Stomach (tissue), 9 donors: ENCODE data around the gene LSM7. TPM values are rescaled to one million over a fixed set of nuclear protein-coding genes. Genes with fewer than 3 reads are reported as not detected.

ENCODE experiments used
- DNase-seq, 2 donors: peaks; one replicate each; pipeline versions ENCODE4 v3.0.0 to v3.0.0-alpha.2; 2013 to 2019
- H3K27ac ChIP-seq, 5 donors: fragments of 200-600 bp in 4 of 5; sonication (generic) in 4 of 5; one replicate each; pipeline ENCODE4 v1.5.1; 2013 to 2019; ENCODE audit warnings: mild to moderate bottlenecking in 1 of 5, moderate library complexity in 1 of 5
- H3K27me3 ChIP-seq, 3 donors: fragments of 200-600 bp; sonication (generic); one replicate each; pipeline ENCODE4 v1.5.1; 2017 to 2019; ENCODE audit warnings: mixed run types in 1 of 3
- H3K36me3 ChIP-seq, 4 donors: fragments of 200-600 bp; sonication (generic); 1 replicate in 3 of 4; 2 replicates in 1 of 4; pipeline ENCODE4 v1.5.1; 2016 to 2019
- H3K4me1 ChIP-seq, 4 donors: fragments of 200-600 bp; sonication (generic); one replicate each; pipeline ENCODE4 v1.5.1; 2016 to 2019
- H3K4me3 ChIP-seq, 4 donors: fragments of 200-600 bp; sonication (generic) in 3 of 4; one replicate each; pipeline ENCODE4 v1.5.1; 2016 to 2019; ENCODE audit warnings: mild to moderate bottlenecking in 1 of 4
- H3K9me3 ChIP-seq, 4 donors: fragments of 200-600 bp; sonication (generic); one replicate each; pipeline ENCODE4 v1.5.1; 2016 to 2019
- EP300 ChIP-seq: sonication (generic); formaldehyde crosslinking; IDR thresholded peaks from one replicate; pipeline ENCODE4 v1.6.1; 2017; ENCODE audit warnings: antibody characterized with exemption
- POLR2A ChIP-seq, 4 donors: fragments of 450-650 bp; IDR thresholded peaks; one replicate each; pipeline ENCODE4 v1.6.1; 2016; ENCODE audit warnings: antibody characterized with exemption in 4 of 4, control low read depth in 2 of 4, mild to moderate bottlenecking in 1 of 4, moderate library complexity in 1 of 4
- POLR2AphosphoS5 ChIP-seq, 3 donors: sonication (generic); formaldehyde crosslinking; IDR thresholded peaks; one replicate each; pipeline ENCODE4 v1.6.1; 2016; ENCODE audit warnings: antibody characterized with exemption in 3 of 3
- WGBS, 5 donors: extraction: QIAGEN DNeasy Blood & Tissue Kit in 3 of 5; methylation state at CpG; one replicate each; pipeline versions ENCODE4 v1.1.5 to v1.1.7; 2013 to 2018; 5-methylcytosine and 5-hydroxymethylcytosine counted together
- intact Hi-C: fragments of 100-400 bp; cut with DNase I; formaldehyde crosslinking; loops from one replicate; pipeline ENCODE4 v1.15.1; 2023; ENCODE audit warnings: low total_unique reads
- polyA plus RNA-seq, 3 donors: library from polyadenylated mRNA; stranded (reverse); fragments of 200-250 nt; gene quantifications; one replicate each; pipeline ENCODE4 v1.2.3, GENCODE V29; 2013
- total RNA-seq, 5 donors: library from RNA; depleted of rRNA; stranded (reverse); fragments of >200 nt; gene quantifications; one replicate each; pipeline versions ENCODE4 v1.1.0 to v1.2.3, GENCODE V29; 2014 to 2016
- TF ChIP-seq, protein P1 (sequence below), 7 experiments: fragments of 450-650 bp in 4 of 7; fragments of 200-600 bp in 3 of 7; sonication (generic) in 3 of 7; IDR thresholded peaks; one replicate each; pipeline ENCODE4 v1.5.1; 2016 to 2019; ENCODE audit warnings: antibody characterized with exemption in 7 of 7, control low read depth in 2 of 7, mild to moderate bottlenecking in 1 of 7
- donor health status: healthy with polysubstance abuse.
- donor health status: Bipolar disorder and iron deficiency.
- donor health status: healthy.

The LSM7 gene
- total and polyA plus RNA-seq, 8 donors: 9.8 to 332 (median 87.5) TPM

DNA sequence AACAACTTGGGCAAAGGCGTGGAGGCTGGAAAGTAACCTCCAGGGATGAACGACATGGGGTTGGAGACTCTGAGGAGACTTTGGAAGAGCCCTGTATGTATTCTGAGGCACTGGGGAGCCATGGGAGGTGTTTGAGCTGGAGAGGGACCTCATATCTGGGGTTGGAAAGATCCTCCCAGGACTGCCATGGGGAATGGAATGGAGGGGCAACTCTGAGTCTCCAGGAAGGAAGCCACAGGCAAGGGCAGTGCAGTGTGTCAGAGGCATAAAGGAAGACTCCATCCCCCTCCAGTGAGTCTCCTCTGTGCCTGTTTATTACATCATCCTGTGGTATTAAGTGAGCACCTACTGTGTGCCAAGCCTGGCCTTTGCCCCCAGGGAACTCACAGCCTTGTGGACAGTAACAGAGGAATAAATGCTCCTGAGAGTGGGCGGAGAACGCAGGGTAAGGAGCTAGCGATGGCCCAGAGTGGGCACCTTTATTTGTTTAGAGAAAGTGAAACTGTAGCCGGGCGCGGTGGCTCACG, 54.1 kb downstream of the LSM7 start:
- Histone ChIP-seq H3K36me3 (peaks cover 13 to 40% (median 37%) of the 10 kb centered on the region in 4 donors), H3K4me3 (peak overlapping the region in 3 of 4 donors; percentile 18 to 99 (median 97)), H3K27ac (peak overlapping the region; percentile 38 to 99 (median 98)), H3K4me1 (peaks cover 48 to 72% (median 58%) of the 10 kb centered on the region in 4 donors), H3K27me3 (no peaks in the 10 kb centered on the region), H3K9me3 (no peaks in the 10 kb centered on the region)
- TF ChIP-seq POLR2A (IDR thresholded peaks at IDR 0.05) (no peak), POLR2AphosphoS5 (IDR thresholded peaks at IDR 0.05) (no peak), EP300 (no peak)
- TF ChIP-seq, protein P1, sequence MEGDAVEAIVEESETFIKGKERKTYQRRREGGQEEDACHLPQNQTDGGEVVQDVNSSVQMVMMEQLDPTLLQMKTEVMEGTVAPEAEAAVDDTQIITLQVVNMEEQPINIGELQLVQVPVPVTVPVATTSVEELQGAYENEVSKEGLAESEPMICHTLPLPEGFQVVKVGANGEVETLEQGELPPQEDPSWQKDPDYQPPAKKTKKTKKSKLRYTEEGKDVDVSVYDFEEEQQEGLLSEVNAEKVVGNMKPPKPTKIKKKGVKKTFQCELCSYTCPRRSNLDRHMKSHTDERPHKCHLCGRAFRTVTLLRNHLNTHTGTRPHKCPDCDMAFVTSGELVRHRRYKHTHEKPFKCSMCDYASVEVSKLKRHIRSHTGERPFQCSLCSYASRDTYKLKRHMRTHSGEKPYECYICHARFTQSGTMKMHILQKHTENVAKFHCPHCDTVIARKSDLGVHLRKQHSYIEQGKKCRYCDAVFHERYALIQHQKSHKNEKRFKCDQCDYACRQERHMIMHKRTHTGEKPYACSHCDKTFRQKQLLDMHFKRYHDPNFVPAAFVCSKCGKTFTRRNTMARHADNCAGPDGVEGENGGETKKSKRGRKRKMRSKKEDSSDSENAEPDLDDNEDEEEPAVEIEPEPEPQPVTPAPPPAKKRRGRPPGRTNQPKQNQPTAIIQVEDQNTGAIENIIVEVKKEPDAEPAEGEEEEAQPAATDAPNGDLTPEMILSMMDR (IDR thresholded peaks at IDR 0.05): no peak
- intact Hi-C loops: loop anchor here (5.0 kb wide), 1 partner anchor 42 kb away; no protein-coding TSS in a partner anchor
- DNase-seq: no peak
- 78 to 91% (median 81%) methylated on average over 9 of the region's 9 CpGs for WGBS, 5 donors

DNA sequence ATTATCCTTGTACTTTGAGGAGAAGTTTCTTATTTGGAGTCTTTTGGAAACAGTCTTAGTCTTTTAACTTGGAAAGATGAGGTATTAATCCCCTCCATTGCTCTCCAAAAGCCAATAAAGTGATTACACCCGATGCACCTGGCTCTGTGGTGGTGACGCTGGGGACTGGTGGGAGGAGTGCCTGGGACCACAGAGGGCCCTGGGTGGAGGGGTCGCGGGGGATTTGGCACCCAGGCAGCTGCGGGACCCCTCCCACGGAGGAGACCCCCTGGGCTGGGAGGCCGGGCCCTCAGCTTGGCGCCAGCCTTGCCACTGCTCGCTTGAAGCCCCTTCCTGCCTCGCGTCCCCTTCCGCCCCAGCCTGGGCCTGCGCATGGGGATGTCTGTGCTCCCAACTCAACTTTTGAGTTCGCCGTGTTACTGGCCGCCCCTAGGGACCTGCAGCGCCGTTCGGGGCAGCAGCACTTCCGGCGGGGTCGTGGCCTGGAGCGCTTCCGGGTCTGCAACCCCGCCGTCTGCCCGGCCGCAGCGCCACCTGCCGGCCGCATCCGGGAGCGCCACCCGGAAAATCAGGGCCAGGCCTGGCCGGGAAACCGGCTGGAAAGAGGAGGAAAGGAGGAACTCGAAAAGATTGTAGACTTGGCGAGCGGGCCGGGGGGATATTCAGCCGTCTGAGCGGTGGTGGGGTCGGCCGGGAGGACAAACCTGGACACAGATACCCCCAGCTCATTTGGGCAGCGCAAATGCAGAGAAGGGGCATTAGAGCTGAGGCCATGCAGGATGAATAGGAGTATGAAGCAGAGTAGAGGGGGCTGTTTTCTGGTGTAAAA, 54.8 kb downstream of the LSM7 start:
- H3K27me3 ChIP-seq: no peaks in the 10 kb centered on the region
- DNase-seq: peak; percentile 83 to 93
- H3K4me3 ChIP-seq: peak overlapping the region; percentile 18 to 99 (median 58)
- TF ChIP-seq EP300: no peak
- TF ChIP-seq POLR2A (IDR thresholded peaks at IDR 0.05): no peak
- TF ChIP-seq, protein P1 (IDR thresholded peaks at IDR 0.05): peak in 6 of 7 experiments; percentile 29 to 99 (median 97)
- peak; percentile 6 to 84 (median 51) for TF ChIP-seq POLR2AphosphoS5 (IDR thresholded peaks at IDR 0.05)
- WGBS, 5 donors: 9 to 14% (median 10%) methylated on average over 35 to 45 of the region's 45 CpGs
- peaks cover 13 to 40% (median 37%) of the 10 kb centered on the region in 4 donors for H3K36me3 ChIP-seq
- intact Hi-C loops: loop anchor here (5.0 kb wide), 1 partner anchor 41 kb away; no protein-coding TSS in a partner anchor
- peak overlapping the region; percentile 70 to 99 (median 98) for H3K27ac ChIP-seq
- H3K4me1 ChIP-seq: peaks cover 48 to 70% (median 60%) of the 10 kb centered on the region in 4 donors
- no peaks in the 10 kb centered on the region for H3K9me3 ChIP-seq

Other genes starting within 250 kb of the LSM7 start
- 100 to 1,000 TPM in 2 of 5 donors, 10 to 100 TPM in 2, 1 to 10 TPM in 1; 9.9 to 181 (median 41.4) TPM for gene MOB3A, start 232.3 kb downstream of the LSM7 start, total RNA-seq
- gene MOB3A, start 232.3 kb downstream of the LSM7 start, polyA plus RNA-seq: 10 to 100 TPM; 12.6 to 17.4 (median 14.1) TPM
- gene IZUMO4, start 231.7 kb downstream of the LSM7 start, total RNA-seq: 1 to 10 TPM in 2 of 5 donors, not detected in 3; 3.5 to 7.5 TPM
- 10 to 100 TPM in 1 of 3 donors, 1 to 10 TPM in 2; 8.1 to 22.3 (median 9.6) TPM for gene IZUMO4, start 231.7 kb downstream of the LSM7 start, polyA plus RNA-seq
- gene AP3D1, start 177.0 kb downstream of the LSM7 start, total RNA-seq: 100 to 1,000 TPM in 4 of 5 donors, 10 to 100 TPM in 1; 49.0 to 340 (median 134) TPM
- 10 to 100 TPM; 53.8 to 59.6 (median 59.4) TPM for gene AP3D1, start 177.0 kb downstream of the LSM7 start, polyA plus RNA-seq
- 10 to 100 TPM; 10.5 to 71.8 (median 28.1) TPM for gene DOT1L, start 164.7 kb downstream of the LSM7 start, total RNA-seq
- 1 to 10 TPM; 3.8 to 6.4 (median 5.0) TPM for gene DOT1L, start 164.7 kb downstream of the LSM7 start, polyA plus RNA-seq
- 100 to 1,000 TPM in 2 of 5 donors, 10 to 100 TPM in 3; 22.2 to 459 (median 96.9) TPM for gene PLEKHJ1, start 92.3 kb downstream of the LSM7 start, total RNA-seq
- 100 to 1,000 TPM; 113 to 173 (median 132) TPM for gene PLEKHJ1, start 92.3 kb downstream of the LSM7 start, polyA plus RNA-seq
- gene SF3A2, start 91.8 kb downstream of the LSM7 start, total RNA-seq: 100 to 1,000 TPM in 1 of 5 donors, 10 to 100 TPM in 4; 25.8 to 214 (median 33.9) TPM
- gene SF3A2, start 91.8 kb downstream of the LSM7 start, polyA plus RNA-seq: 10 to 100 TPM; 33.3 to 42.4 (median 40.2) TPM
- 1 to 10 TPM in 2 of 5 donors, under 1 TPM in 1, not detected in 2; 0.45 to 2.0 (median 1.1) TPM for gene AMH, start 79.3 kb downstream of the LSM7 start, total RNA-seq
- 1 to 10 TPM in 1 of 3 donors, under 1 TPM in 2; 0.50 to 1.5 (median 0.61) TPM for gene AMH, start 79.3 kb downstream of the LSM7 start, polyA plus RNA-seq
- under 1 TPM in 1 of 5 donors, not detected in 4; 0.58 TPM for gene JSRP1, start 72.2 kb downstream of the LSM7 start, total RNA-seq
- gene JSRP1, start 72.2 kb downstream of the LSM7 start, polyA plus RNA-seq: under 1 TPM in 2 of 3 donors, not detected in 1; 0.68 to 0.75 TPM
- gene PEAK3, start 46.4 kb downstream of the LSM7 start, total RNA-seq: 1 to 10 TPM in 1 of 5 donors, under 1 TPM in 1, not detected in 3; 0.87 to 1.4 TPM
- under 1 TPM in 2 of 3 donors, not detected in 1; 0.15 to 0.31 TPM for gene PEAK3, start 46.4 kb downstream of the LSM7 start, polyA plus RNA-seq
- not detected for gene LINGO3, start 20.4 kb downstream of the LSM7 start, total RNA-seq
- gene LINGO3, start 20.4 kb downstream of the LSM7 start, polyA plus RNA-seq: not detected
- gene SPPL2B, start 98 bp upstream of the LSM7 start, total RNA-seq: 100 to 1,000 TPM in 2 of 5 donors, 10 to 100 TPM in 3; 69.3 to 450 (median 97.4) TPM
- 10 to 100 TPM; 13.6 to 31.4 (median 29.0) TPM for gene SPPL2B, start 98 bp upstream of the LSM7 start, polyA plus RNA-seq
- gene TMPRSS9, start 31.7 kb upstream of the LSM7 start, total RNA-seq: 1 to 10 TPM in 1 of 5 donors, not detected in 4; 1.1 TPM
- gene TMPRSS9, start 31.7 kb upstream of the LSM7 start, polyA plus RNA-seq: not detected
- 10 to 100 TPM in 4 of 5 donors, not detected in 1; 19.2 to 54.5 (median 27.6) TPM for gene TIMM13, start 99.0 kb upstream of the LSM7 start, total RNA-seq
- 100 to 1,000 TPM in 1 of 3 donors, 10 to 100 TPM in 2; 62.6 to 133 (median 97.8) TPM for gene TIMM13, start 99.0 kb upstream of the LSM7 start, polyA plus RNA-seq
- gene LMNB2, start 128.4 kb upstream of the LSM7 start, total RNA-seq: 10 to 100 TPM; 19.8 to 76.8 (median 29.0) TPM
- 10 to 100 TPM; 12.2 to 19.7 (median 13.6) TPM for gene LMNB2, start 128.4 kb upstream of the LSM7 start, polyA plus RNA-seq
- 100 to 1,000 TPM in 1 of 5 donors, 10 to 100 TPM in 4; 61.6 to 588 (median 91.0) TPM for gene GADD45B, start 147.5 kb upstream of the LSM7 start, total RNA-seq
- 10 to 100 TPM; 52.9 to 92.1 (median 53.8) TPM for gene GADD45B, start 147.5 kb upstream of the LSM7 start, polyA plus RNA-seq